GM18526 (cell line): ENCODE measurements around the gene TMEM192.

Source experiments
- POLR2A ChIP-seq: IDR thresholded peaks from 3 replicates; pipeline ENCODE4 v1.6.1; 2011; ENCODE audit not compliant: insufficient read length; ENCODE audit errors: extremely low read depth

Gene TMEM192

DNA sequence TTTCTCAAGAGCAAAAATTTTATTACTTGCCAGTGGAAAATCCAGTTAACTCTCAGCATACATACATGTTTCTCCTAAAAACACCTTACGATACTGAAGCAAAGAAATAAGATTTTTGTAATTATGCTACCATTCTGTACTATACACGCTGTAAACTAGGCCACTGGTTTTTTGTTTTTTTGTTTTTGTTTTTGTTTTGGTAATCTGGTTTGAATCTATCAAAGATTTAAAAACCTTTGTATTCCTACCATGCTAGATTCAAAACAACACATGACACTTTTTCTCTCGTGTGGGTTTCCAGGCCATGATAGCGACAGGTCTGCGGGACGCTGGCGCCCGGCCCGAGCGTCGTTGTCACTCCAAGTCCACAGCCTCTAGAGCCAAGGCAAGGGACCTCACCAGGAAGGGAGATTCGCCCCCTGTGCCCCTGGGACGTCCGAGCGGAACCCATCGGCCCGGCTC lies 723 bp downstream of the TMEM192 start:
- no peak for TF ChIP-seq POLR2A

DNA sequence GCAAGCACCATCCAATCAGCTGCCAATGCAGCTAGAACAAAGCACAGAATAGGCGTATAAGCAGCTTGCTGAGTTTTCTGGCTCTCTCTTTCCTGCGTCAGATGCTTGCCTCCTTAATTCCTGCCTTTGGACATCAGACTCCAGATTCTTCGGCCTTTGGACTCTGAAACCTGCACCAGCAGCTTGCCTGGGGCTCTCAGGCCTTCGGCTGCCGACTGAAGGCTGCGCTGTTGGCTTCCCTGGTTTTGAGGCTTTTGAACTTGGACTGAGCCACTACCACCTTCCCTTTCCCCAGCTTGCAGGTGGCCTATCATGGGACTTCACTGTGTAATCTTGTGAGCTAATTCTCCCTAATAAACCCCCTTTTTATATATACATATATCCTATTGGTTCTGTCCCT lies 6.1 kb downstream of the TMEM192 start:
- no peak for TF ChIP-seq POLR2A

DNA sequence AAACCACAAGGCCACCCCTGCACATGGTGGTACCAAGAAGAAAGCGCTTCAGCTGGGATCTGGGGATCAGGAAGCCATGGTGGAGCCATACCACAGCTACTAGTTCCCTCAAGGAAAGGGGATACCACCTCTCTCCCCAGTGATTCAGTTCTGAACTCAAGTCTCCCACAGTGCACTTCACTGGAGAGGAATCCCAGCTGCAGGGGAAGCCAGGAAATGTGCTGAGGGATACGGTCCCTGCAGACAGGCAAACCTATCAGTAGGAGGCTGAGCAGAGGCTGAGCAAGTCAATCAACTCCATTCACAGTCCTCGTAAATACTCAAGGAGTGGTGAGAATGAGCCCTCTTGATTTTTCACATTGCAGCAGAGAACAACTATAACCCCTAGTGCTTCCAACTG lies 11.0 kb downstream of the TMEM192 start:
- TF ChIP-seq POLR2A, result no peak

DNA sequence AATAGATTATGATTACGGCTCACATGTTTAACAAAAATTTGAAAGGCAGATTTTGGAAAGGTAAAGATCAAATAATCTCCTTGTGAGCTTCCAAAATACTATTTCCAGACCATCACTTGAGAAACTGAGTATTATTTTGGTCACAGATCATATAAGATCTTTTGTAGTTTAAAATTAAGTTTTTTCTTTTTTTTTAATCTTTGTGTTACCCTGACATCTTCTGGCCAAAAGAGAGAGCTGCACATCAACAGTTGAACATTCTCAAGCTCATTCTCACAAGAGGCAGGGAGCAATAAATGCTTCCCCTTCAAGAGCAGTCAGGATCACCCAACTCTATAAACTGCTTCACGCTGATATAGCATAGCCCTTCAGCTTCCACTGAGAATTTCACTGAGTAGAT lies 15.9 kb downstream of the TMEM192 start:
- no peak for TF ChIP-seq POLR2A

- no peak for TF ChIP-seq POLR2A
Measured at GRCh38 chr4:165095291-165095690, 17.4 kb downstream of the TMEM192 start.

DNA sequence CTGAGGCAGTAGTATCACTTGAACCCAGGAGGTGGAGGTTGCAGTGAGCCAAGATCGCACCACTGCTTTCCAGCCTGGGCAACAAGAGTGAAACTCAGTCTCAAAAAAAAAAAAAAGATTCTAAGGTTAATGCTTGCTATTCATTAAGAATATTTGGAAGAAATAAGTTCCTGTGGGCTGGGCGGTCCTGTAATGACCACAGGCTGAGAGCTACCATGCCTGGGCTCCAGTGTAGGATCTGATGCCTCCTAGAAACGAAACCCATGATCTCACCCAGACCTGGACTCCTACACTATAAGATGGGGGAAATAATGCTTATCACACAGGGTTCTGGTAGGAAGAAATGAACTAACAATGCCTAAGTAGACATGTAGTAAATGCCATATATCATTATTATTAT lies 17.8 kb downstream of the TMEM192 start:
- no peak for TF ChIP-seq POLR2A

DNA sequence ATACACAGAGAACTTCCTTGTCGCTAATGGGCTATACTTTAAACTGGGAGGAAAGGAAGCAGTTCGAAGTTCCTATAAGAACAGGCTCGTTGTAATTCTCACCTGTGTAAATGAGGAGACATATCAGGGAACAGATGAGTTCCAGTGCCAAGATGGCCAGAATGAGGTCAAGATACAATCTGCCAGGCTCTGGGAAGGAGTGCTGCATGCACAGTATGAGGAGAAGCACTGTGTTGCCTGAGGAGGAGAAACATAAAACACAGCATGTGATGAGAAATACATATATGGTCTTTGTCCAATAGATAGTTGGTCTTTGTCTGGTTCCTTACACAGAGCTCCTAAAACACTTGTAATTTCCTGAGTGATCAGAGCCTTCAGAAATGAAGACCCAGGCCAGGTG lies 24.3 kb downstream of the TMEM192 start:
- TF ChIP-seq POLR2A, result no peak

GRCh38 chr4:165085946-165086345 lies 26.7 kb downstream of the TMEM192 start:
- no peak for TF ChIP-seq POLR2A

DNA sequence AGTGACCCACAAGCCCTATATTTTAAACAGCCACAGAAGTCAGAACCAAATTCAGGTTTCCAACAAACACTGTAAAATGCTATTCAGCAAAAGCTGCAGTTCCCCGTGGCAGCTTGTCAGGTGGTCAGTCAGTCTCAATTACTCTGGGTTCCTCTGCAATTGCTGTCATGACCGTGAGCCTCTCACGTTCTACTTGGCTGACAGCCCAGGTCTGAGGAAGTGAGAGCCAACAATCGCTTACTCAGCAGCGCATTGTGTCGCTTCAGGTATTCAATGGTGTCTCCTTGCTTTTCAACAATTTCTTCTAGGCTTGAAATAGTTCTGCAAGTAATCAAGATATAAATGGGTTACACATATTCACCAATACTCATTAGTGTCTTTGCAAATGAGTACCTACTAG lies 33.2 kb downstream of the TMEM192 start:
- no peak for TF ChIP-seq POLR2A

- TF ChIP-seq POLR2A, result no peak
Measured at GRCh38 chr4:165077034-165077578, 35.6 kb downstream of the TMEM192 start.

DNA sequence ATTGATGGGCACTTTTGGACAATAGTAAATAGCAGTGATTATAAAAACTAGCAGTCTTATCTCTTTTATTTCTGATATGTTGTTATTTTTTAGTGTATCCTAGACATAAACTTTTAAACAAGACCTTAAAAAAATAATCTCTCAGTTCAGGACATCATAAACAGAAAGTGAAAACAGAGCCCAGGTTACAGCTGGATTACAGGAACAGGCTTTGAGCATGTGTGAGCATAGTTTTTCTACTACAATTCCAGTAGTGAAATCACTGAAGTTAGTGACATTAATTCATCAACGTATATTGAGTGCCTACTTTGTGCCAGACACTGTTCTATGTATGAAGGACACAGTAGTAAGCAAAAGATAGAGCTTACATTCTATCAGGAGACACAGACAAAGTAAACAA lies 42.1 kb downstream of the TMEM192 start:
- no peak for TF ChIP-seq POLR2A

GRCh38 chr4:165060938-165061337 lies 51.7 kb downstream of the TMEM192 start:
- no peak for TF ChIP-seq POLR2A

DNA sequence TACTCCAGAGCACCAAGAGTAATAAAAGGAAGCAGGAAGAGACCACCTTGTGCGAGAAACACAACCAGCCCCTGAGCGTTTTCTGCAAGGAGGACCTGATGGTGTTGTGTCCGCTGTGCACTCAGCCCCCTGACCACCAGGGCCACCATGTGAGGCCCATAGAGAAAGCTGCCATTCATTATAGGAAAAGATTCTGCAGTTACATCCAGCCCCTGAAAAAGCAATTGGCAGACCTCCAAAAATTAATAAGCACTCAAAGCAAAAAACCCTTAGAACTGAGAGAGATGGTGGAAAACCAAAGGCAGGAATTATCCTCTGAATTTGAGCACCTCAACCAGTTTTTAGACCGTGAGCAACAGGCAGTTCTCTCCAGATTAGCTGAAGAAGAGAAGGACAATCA lies 53.3 kb downstream of the TMEM192 start:
- no peak for TF ChIP-seq POLR2A

DNA sequence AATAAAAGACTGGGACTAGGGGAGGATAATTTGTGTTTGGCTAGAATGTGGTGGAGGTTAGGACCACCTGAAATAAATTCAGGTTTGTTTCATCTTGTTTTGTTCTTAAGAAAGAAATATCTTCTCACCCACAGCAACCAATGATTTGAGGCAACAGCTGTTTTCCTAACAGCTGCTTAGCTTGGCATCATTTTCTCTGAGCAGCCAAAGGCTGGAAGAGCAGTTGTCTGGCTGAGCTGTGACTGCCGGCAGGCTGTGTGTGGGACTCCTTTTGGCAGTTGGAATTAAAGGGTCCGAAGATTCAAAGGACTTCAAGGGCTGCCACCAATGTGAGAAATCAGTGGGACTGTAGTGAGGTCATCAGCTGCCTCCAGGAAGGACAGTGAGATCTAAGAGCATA lies 54.0 kb downstream of the TMEM192 start:
- no peak for TF ChIP-seq POLR2A

DNA sequence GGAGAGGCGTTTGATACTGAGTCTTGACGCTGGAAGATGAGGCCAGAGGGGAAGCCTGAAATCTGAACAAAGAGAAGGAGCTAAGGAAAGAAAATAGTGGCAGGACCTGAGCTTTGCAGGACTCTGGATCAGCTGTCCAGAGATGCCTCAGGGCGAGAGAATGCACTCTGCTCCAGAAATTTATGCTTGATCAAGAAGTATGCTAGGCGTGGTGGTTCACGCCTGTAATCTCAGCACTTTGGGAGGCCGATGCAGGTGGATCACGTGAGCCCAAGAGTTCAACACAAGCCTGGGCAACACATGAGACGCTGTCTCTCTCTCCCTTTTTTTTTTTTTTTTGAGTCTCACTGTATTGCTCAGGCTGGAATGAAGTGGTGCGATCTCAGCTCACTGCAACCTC lies 57.1 kb downstream of the TMEM192 start:
- no peak for TF ChIP-seq POLR2A

- TF ChIP-seq POLR2A, result no peak
Measured at GRCh38 chr4:165053645-165054044, 59.0 kb downstream of the TMEM192 start, which contains the start of gene TRIM75. Gene TRIM75, plus strand, starts transcription at chr4:165053866. Its CDS starts 5,282 bp downstream, at chr4:165059148.

GRCh38 chr4:165052627-165053026 lies 60.0 kb downstream of the TMEM192 start:
- no peak for TF ChIP-seq POLR2A
